Fibroblast of the aortic adventitia (primary cell): ENCODE data around the gene PBX1. TPM values are rescaled to one million over a fixed set of nuclear protein-coding genes. Genes with fewer than 3 reads are reported as not detected.

Source experiments
- DNase-seq: peaks from one replicate; pipeline ENCODE4 v3.0.0-alpha.2; 2010; ENCODE audit warnings: low read depth
- H3K4me3 ChIP-seq: 2 replicates; pipeline ENCODE4 v1.5.1; 2011; ENCODE audit warnings: low read depth, mild to moderate bottlenecking, control low read depth, low read length, moderate library complexity
- total RNA-seq: library from RNA; depleted of rRNA; stranded (reverse); fragments of >200 nt; gene quantifications from 2 replicates; pipeline ENCODE4 v1.2.3, GENCODE V29; 2012; ENCODE audit warnings: low replicate concordance
- TF ChIP-seq, protein P1 (sequence below): IDR thresholded peaks from 2 replicates; pipeline ENCODE4 v1.5.1; 2011; ENCODE audit warnings: mild to moderate bottlenecking, low read length, control low read depth, inconsistent platforms; ENCODE audit not compliant: insufficient read depth

Gene PBX1
- total RNA-seq, 1 donor = 95.6 TPM

DNA sequence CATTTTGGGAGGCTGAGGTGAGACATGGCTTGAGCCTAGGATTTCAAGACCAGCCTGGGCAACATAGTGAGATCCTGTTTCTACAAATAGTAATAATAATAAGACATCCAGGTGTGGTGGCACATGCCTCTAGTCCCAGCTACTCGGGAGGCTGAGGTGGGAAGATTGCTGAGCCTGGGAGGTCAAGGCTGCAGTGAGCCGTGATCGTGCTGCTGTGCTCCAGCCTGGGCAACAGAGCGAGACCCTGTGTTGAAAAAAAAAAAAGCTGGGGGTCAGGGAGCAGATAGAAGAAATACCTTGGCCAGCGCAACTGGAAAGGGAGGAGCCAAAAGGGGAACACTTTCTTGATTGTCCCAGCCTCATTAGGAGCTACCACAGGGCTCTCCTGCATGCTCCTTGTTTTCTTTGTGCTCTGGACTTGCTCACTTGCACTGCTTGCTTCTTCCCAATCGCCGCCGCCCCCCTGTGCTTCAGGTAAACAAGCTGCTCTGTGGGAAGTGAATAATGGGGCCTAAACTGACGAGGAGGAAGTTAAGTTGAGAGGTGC is 31.1 kb downstream of the PBX1 start:
- TF ChIP-seq, protein P1, sequence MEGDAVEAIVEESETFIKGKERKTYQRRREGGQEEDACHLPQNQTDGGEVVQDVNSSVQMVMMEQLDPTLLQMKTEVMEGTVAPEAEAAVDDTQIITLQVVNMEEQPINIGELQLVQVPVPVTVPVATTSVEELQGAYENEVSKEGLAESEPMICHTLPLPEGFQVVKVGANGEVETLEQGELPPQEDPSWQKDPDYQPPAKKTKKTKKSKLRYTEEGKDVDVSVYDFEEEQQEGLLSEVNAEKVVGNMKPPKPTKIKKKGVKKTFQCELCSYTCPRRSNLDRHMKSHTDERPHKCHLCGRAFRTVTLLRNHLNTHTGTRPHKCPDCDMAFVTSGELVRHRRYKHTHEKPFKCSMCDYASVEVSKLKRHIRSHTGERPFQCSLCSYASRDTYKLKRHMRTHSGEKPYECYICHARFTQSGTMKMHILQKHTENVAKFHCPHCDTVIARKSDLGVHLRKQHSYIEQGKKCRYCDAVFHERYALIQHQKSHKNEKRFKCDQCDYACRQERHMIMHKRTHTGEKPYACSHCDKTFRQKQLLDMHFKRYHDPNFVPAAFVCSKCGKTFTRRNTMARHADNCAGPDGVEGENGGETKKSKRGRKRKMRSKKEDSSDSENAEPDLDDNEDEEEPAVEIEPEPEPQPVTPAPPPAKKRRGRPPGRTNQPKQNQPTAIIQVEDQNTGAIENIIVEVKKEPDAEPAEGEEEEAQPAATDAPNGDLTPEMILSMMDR = no peak
- no peak overlapping the region for H3K4me3 ChIP-seq

DNA sequence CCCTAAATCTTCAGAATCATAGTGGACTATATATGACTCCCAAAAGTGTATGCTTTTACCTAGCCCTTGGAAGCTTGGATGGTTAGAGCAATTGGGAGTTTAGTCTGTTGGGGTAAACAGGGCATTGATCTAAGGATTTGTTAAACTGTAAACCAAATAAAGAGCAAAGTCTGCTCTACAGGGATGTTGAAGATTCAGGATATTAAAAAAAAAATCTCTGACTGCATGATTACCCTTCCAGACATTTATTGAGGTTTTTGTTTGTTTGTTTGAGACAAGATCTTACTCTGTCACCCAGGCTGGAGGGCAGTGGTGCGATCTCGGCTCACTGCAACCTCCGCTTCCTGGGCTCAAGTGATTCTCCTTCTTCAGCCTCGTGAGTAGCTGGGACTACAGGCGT is 31.6 kb downstream of the PBX1 start:
- H3K4me3 ChIP-seq = no peak overlapping the region

More for the DNA sequence above, 31.1 kb downstream of the PBX1 start:
- no peak for DNase-seq

DNA sequence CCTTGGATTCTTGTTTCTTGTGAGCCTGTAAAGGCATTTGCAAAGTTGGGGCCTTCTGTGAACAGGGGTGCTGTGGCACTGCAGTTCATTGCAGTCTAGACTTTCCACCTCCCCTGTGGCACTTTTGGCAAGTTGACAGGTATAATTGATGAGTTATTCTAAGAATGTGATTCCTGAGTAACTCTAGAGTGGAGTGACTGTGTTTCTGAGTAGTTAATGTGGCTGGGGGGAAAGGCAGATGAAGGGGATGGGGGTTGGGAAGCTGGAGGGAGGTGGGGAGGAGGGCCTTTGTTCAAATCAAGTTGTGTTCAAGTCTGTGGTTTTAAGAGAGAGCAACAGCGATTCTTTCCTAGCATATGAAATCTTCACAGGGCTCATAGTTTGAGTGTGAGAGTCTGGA is 32.9 kb downstream of the PBX1 start:
- H3K4me3 ChIP-seq = no peak overlapping the region
- TF ChIP-seq, protein P1 = no peak
- peak; percentile 57 for DNase-seq

More for the DNA sequence above, 31.6 kb downstream of the PBX1 start:
- no peak for DNase-seq
- TF ChIP-seq, protein P1 = no peak

DNA sequence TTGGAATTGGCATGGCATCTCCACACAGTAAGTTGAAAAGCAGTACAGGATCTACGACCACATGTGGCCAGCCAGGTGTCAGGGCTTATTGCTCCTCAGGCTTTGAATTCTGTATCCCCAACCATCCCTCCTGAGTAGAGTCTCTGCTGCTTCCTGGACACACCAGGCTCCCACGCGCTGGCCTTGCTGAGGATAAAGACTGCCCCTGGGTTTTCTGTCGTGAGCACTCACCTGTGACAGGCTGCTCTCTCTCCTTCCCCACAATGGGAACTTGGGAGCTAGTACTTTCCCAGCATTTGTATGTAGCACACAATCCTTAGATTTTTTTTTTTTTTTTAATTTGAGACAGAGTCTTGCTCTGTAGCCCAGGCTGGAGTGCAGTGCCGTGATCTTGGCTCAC is 33.6 kb downstream of the PBX1 start:
- no peak for DNase-seq
- no peak overlapping the region for H3K4me3 ChIP-seq
- TF ChIP-seq, protein P1 = no peak

DNA sequence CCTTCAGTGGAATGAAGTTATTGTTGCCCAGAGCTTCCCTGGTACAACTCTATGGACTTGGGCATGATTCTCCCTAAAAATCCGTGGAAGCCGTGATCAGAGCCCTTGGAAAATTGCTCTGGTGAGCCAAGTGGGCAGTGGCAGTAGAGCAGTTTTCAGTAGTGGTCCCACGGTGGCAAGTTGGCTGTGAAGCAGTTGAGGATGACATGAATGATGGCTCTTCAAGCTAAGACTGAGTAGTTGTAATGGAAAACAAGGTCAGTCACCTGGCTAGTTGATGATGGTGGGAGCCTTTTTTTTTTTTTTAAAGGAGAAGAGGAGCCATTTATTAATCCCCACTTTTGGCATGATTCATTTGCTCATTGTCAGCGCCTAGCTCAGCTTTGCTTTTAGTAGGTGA is 36.2 kb downstream of the PBX1 start:
- no peak overlapping the region for H3K4me3 ChIP-seq
- TF ChIP-seq, protein P1 = no peak
- DNase-seq = no peak

DNA sequence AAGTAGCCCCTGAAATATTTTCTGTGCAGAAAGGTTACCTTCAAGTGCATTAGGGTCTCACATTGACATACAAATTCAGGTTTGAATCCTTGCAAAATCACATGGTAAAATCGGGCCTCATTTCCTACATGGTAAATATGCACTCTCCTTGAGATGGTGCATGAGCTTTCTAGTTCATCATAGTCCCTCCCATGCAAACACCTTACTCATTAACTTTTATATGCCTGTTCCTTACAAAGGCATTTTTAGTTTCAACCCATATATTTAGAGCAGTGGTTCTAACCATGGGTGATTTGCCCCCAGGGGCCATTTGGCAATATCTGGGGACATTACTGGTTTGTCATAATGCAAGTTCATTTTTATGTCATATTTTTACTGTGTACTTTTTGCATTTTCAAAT is 37.2 kb downstream of the PBX1 start:
- DNase-seq = no peak
- TF ChIP-seq, protein P1 = no peak

DNA sequence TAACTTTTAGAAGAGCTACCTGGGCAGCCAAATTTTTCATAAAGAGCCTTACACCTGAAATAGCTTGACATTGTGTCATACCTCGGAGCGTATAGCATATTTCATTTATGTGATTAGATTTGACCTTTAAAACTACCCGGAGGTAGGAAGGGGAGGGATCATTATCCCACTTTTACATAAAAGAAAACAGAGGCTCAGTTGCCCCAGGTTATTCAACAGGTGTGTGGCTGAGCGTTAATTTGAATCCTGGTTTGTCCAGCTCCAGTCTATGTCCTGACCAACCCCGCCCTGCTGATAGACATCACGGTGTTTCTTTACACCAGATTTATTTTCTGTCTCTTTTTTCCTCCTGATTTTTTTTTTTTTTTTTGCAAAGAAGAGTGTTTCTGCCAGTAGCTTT is 39.7 kb downstream of the PBX1 start:
- no peak overlapping the region for H3K4me3 ChIP-seq
- TF ChIP-seq, protein P1 = no peak

More for the DNA sequence above, 37.2 kb downstream of the PBX1 start:
- H3K4me3 ChIP-seq = no peak overlapping the region

More for the DNA sequence above, 39.7 kb downstream of the PBX1 start:
- DNase-seq = no peak
